K562 (cell line): ENCODE data around the gene NTRK2. TPM values are rescaled to one million over a fixed set of nuclear protein-coding genes. Genes with fewer than 3 reads are reported as not detected.

Source experiments
- ATAC-seq: fragments of 200-7000 bp; cut with Tn5 transposase; 3 replicates; pipeline ENCODE4 v1.9.1; 2020; ENCODE audit warnings: moderate library complexity
- BruUV-seq: library from RNA; stranded (reverse); fragments of 400-500 nt; replicated peaks from 2 replicates; lab custom pipeline; 2021; lab: Mats Ljungman, UMichigan
- CTCF ChIA-PET: fragments of 300-600 bp; formaldehyde crosslinking; extraction: SDS; loops from one replicate; lab custom pipeline; 2021; ENCODE audit warnings: low intra/inter-chr PET ratio; lab: Yijun Ruan, JAX
- POLR2A ChIA-PET: fragments of 300-600, 350-650 bp; sonication (Branson Sonifier 250); formaldehyde crosslinking; extraction: SDS; loops from one replicate; lab custom pipeline; 2021; ENCODE audit warnings: antibody characterized with exemption, inconsistent platforms; lab: Yijun Ruan, JAX
- DNase-seq, 4 experiments: peaks; one replicate each; pipeline versions ENCODE4 v3.0.0 to v3.0.0-alpha.2; 2011 to 2018; ENCODE audit warnings: low spot score in 3 of 4, mixed read lengths in 3 of 4; ENCODE audit errors: extremely low read depth in 1 of 4
- FAIRE-seq: peaks from 2 replicates; lab custom pipeline; 2011; peaks lifted over from hg19 to GRCh38; lab: Jason Lieb, UNC
- H2AFZ ChIP-seq: 2 replicates; pipeline ENCODE4 v1.6.0; 2011; ENCODE audit warnings: low read depth, low read length, control low read depth, inconsistent platforms
- H3K27ac ChIP-seq: fragments of 200-600 bp; 3 replicates; pipeline ENCODE4 v1.8.0; 2011; ENCODE audit warnings: low read depth, mild to moderate bottlenecking, control low read depth, inconsistent platforms, low read length, moderate library complexity, mixed read lengths; ENCODE audit errors: extremely low read depth
- H3K27me3 ChIP-seq, 2 experiments: fragments of 300-600 bp in 1 of 2; 2 replicates in 1 of 2; 3 replicates in 1 of 2; pipeline versions ENCODE4 v1.6.0 to v1.8.0; 2011; ENCODE audit warnings: inconsistent platforms in 2 of 2, low read length in 2 of 2, mild to moderate bottlenecking in 1 of 2, mixed read lengths in 1 of 2, moderate library complexity in 1 of 2; ENCODE audit not compliant: control insufficient read depth in 2 of 2, insufficient read depth in 2 of 2
- H3K36me3 ChIP-seq: fragments of 300-600 bp; 3 replicates; pipeline ENCODE4 v1.8.0; 2011; ENCODE audit warnings: mild to moderate bottlenecking, low read length, inconsistent platforms; ENCODE audit not compliant: control insufficient read depth, insufficient read depth
- H3K4me1 ChIP-seq, 2 experiments: fragments of 200-600 bp in 1 of 2; replicated peaks in 1 of 2; 2 replicates in 1 of 2; 3 replicates in 1 of 2; pipeline versions ENCODE4 v1.5.1 to v1.8.0; 2011; ENCODE audit warnings: inconsistent platforms in 2 of 2, low read length in 2 of 2, mild to moderate bottlenecking in 1 of 2, mixed read lengths in 1 of 2, moderate library complexity in 1 of 2; ENCODE audit not compliant: control insufficient read depth in 2 of 2, insufficient read depth in 2 of 2
- H3K4me2 ChIP-seq: 2 replicates; pipeline ENCODE4 v1.6.1; 2011; ENCODE audit warnings: low read length, control low read depth, inconsistent platforms, mixed read lengths; ENCODE audit not compliant: insufficient read depth
- H3K4me3 ChIP-seq: fragments of 200-600 bp; sonication (generic), shearing (Covaris generic); 2 replicates; pipeline ENCODE4 v1.5.1; 2016; ENCODE audit warnings: control low read depth, inconsistent platforms
- H3K79me2 ChIP-seq: fragments of 200-600 bp; 3 replicates; pipeline ENCODE4 v1.8.0; 2011; ENCODE audit warnings: low read length, inconsistent platforms; ENCODE audit not compliant: control insufficient read depth, insufficient read depth
- H3K9ac ChIP-seq, 2 experiments: 2 replicates each; pipeline versions ENCODE4 v1.6.0 to v1.6.1; 2011; ENCODE audit warnings: low read depth in 2 of 2, low read length in 2 of 2, control low read depth in 1 of 2, inconsistent platforms in 1 of 2, mild to moderate bottlenecking in 1 of 2, mixed read lengths in 1 of 2; ENCODE audit not compliant: insufficient read depth in 1 of 2
- H3K9me1 ChIP-seq: one replicate; pipeline ENCODE4 v1.6.0; 2011; ENCODE audit warnings: inconsistent platforms, mild to moderate bottlenecking, low read length, moderate library complexity; ENCODE audit not compliant: control insufficient read depth, insufficient read depth
- H3K9me3 ChIP-seq: replicated peaks from 2 replicates; pipeline ENCODE4 v1.5.1; 2011; ENCODE audit warnings: low read depth, low read length, inconsistent platforms; ENCODE audit not compliant: control insufficient read depth, insufficient read depth
- H4K20me1 ChIP-seq: replicated peaks from 2 replicates; pipeline ENCODE4 v1.6.1; 2011; ENCODE audit warnings: low read length, inconsistent platforms, mixed read lengths; ENCODE audit not compliant: control insufficient read depth, insufficient read depth
- ATF7 ChIP-seq: fragments of 450-650 bp; IDR thresholded peaks from 2 replicates; pipeline ENCODE4 v1.7.1; 2014; ENCODE audit warnings: mild to moderate bottlenecking, moderate library complexity
- CHCHD3 ChIP-seq: fragments of 250-450 bp; sonication (Bioruptor Pico); IDR thresholded peaks from 2 replicates; pipeline ENCODE4 v2.1.2; 2022; ENCODE audit warnings: mild to moderate bottlenecking
- HOXB6 ChIP-seq: fragments of 250-450 bp; sonication (Bioruptor Pico); IDR thresholded peaks from 2 replicates; pipeline ENCODE4 v1.5.1; 2022; ENCODE audit warnings: mild to moderate bottlenecking, borderline replicate concordance
- RBFOX2 ChIP-seq: fragments of 200-400 bp; formaldehyde crosslinking; IDR thresholded peaks from 2 replicates; pipeline ENCODE4 v1.6.1; 2017; ENCODE audit warnings: low read depth, mild to moderate bottlenecking, low read length, moderate library complexity
- TAF7 ChIP-seq: fragments of 450-650 bp; IDR thresholded peaks from 2 replicates; pipeline ENCODE4 v1.6.1; 2016; ENCODE audit warnings: missing genetic modification characterization, missing compliant biosample characterization
- XRCC3 ChIP-seq: fragments of 450-650 bp; IDR thresholded peaks from 2 replicates; pipeline ENCODE4 v1.6.1; 2017; ENCODE audit warnings: mild to moderate bottlenecking, moderate library complexity
- XRCC4 ChIP-seq: IDR thresholded peaks from one replicate; pipeline ENCODE4 v1.6.1; 2011; ENCODE audit not compliant: insufficient read depth, insufficient read length; ENCODE audit errors: extremely low read depth
- ZNF589 ChIP-seq: fragments of 200-800 bp; sonication (Bioruptor generic); IDR thresholded peaks from 2 replicates; pipeline ENCODE4 v1.6.1; 2016; ENCODE audit warnings: low read depth, missing genetic modification characterization, missing compliant biosample characterization
- WGBS: fragments of 100-300 bp; shearing (Covaris generic); methylation state at CpG from one replicate; pipeline ENCODE4 v1.1.6; 2016; ENCODE audit warnings: low coverage, mixed read lengths; ENCODE audit not compliant: insufficient coverage; ENCODE audit errors: missing lambda C conversion rate; 5-methylcytosine and 5-hydroxymethylcytosine counted together
- in situ Hi-C: fragments of 300-500 bp; cut with MboI; formaldehyde crosslinking; loops from 4 replicates; pipeline ENCODE4 v1.15.0; 2018; ENCODE audit warnings: inconsistent platforms, mixed read lengths
- intact Hi-C: fragments of 100-400 bp; cut with micrococcal nuclease; formaldehyde crosslinking; loops from 2 replicates; pipeline ENCODE4 v1.14.2; 2022
- polyA plus RNA-seq, 8 experiments: library from polyadenylated mRNA; depleted of rRNA in 4 of 8; stranded (reverse) in 5 of 8; unstranded in 3 of 8; fragments of >200 nt; fragmentation: Nextera tagmentation in 2 of 8; fragmentation: Illumina TruSeq in 1 of 8; extraction: Ambion mirVana in 2 of 8; extraction: Trizol in 1 of 8; gene quantifications; 2 replicates each; pipeline versions ENCODE4 v1.2.1 to v1.2.3, GENCODE V29; 2011 to 2014; ENCODE audit warnings: inconsistent platforms in 1 of 8, missing spikeins in 1 of 8
- total RNA-seq, 7 experiments: library from RNA; depleted of rRNA in 6 of 7; stranded (reverse); fragments of >200 nt in 6 of 7; fragmentation: Illumina TruSeq in 2 of 7; extraction: Trizol in 2 of 7; gene quantifications; 2 replicates each; pipeline versions ENCODE4 v1.2.1 to v1.2.3, GENCODE V29; 2011 to 2021; ENCODE audit warnings: low replicate concordance in 1 of 7
- TF ChIP-seq, protein P1 (sequence below): fragments of 250-450 bp; sonication (Bioruptor Pico); IDR thresholded peaks from 2 replicates; pipeline ENCODE4 v1.8.0; 2021; ENCODE audit warnings: moderate library complexity, mild to moderate bottlenecking, inconsistent platforms
- TF ChIP-seq, protein P2 (sequence below): fragments of 450-650 bp; IDR thresholded peaks from 2 replicates; pipeline ENCODE4 v1.6.1; 2017; ENCODE audit warnings: antibody characterized with exemption

Gene NTRK2
- total and polyA plus RNA-seq, 9 of the 15 experiments (the other 6 are each of a cell fraction or from before 2014, with no cell fraction given): not detected

DNA sequence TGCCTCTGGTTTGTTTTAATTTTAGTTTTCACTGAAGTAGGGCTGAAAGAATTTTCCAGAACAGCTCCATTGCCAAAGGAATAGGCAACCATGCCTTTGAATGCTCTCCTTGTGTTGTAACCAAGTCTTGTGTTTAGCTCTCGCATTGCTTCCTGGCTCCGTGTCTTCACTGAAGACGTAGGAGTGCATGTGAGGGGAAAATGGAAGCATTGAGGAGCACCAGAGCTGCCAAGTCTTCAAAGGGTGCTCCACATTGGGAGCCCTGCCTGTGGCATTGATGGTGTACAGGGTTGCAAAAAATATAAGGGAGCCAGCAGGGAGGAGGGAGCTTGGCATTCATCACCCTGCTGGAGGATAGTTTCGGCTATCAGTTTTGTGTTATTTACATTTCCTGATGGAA, 86.6 kb downstream of the NTRK2 start:
- intact Hi-C loops (no loop called here), in situ Hi-C loops (no loop called here)
- Histone ChIP-seq H3K4me3 (no peak overlapping the region), H3K27ac (no peak overlapping the region), H3K9ac (no peak overlapping the region), H3K36me3 (no peaks in the 10 kb centered on the region), H3K79me2 (no peaks in the 10 kb centered on the region), H2AFZ (no peak overlapping the region), H3K27me3 (no peaks in the 10 kb centered on the region), H3K4me2 (no peak overlapping the region), H4K20me1 (no peaks in the 10 kb centered on the region), H3K4me1 (no peaks in the 10 kb centered on the region), H3K9me3 (no peaks in the 10 kb centered on the region), H3K9me1 (no peaks in the 10 kb centered on the region)
- POLR2A ChIA-PET: no interaction called here
- WGBS: 0% methylated on average over 4 of the region's 4 CpGs
- DNase-seq (no peak), ATAC-seq (no peak), FAIRE-seq (no peak)
- CTCF ChIA-PET: no interaction called here
- TF ChIP-seq HOXB6 (CRISPR knock-in tag): no peak
- TF ChIP-seq XRCC4: no peak
- no peak for TF ChIP-seq CHCHD3 (CRISPR knock-in tag)
- no peak for TF ChIP-seq ATF7
- TF ChIP-seq XRCC3: no peak
- TF ChIP-seq, protein P1, sequence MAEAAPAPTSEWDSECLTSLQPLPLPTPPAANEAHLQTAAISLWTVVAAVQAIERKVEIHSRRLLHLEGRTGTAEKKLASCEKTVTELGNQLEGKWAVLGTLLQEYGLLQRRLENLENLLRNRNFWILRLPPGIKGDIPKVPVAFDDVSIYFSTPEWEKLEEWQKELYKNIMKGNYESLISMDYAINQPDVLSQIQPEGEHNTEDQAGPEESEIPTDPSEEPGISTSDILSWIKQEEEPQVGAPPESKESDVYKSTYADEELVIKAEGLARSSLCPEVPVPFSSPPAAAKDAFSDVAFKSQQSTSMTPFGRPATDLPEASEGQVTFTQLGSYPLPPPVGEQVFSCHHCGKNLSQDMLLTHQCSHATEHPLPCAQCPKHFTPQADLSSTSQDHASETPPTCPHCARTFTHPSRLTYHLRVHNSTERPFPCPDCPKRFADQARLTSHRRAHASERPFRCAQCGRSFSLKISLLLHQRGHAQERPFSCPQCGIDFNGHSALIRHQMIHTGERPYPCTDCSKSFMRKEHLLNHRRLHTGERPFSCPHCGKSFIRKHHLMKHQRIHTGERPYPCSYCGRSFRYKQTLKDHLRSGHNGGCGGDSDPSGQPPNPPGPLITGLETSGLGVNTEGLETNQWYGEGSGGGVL: no peak
- TF ChIP-seq RBFOX2: no peak
- TF ChIP-seq, protein P2, sequence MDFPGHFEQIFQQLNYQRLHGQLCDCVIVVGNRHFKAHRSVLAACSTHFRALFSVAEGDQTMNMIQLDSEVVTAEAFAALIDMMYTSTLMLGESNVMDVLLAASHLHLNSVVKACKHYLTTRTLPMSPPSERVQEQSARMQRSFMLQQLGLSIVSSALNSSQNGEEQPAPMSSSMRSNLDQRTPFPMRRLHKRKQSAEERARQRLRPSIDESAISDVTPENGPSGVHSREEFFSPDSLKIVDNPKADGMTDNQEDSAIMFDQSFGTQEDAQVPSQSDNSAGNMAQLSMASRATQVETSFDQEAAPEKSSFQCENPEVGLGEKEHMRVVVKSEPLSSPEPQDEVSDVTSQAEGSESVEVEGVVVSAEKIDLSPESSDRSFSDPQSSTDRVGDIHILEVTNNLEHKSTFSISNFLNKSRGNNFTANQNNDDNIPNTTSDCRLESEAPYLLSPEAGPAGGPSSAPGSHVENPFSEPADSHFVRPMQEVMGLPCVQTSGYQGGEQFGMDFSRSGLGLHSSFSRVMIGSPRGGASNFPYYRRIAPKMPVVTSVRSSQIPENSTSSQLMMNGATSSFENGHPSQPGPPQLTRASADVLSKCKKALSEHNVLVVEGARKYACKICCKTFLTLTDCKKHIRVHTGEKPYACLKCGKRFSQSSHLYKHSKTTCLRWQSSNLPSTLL: no peak
- TF ChIP-seq ZNF589 (CRISPR knock-in tag): no peak
- no peak for TF ChIP-seq TAF7 (tag)
- no TSS peak for BruUV-seq
